Naive B cell (primary cell): ENCODE results near the gene SHROOM2. TPM values are rescaled to one million over a fixed set of nuclear protein-coding genes. Genes with fewer than 3 reads are reported as not detected.

Experiments used
- ATAC-seq, 2 donors: fragments of 150-1000 bp; cut with Tn5 transposase; 2 replicates each; pipeline ENCODE4 v1.10.0; 2021; ENCODE audit warnings: low read depth in 2 of 2, mild to moderate bottlenecking in 2 of 2, moderate library complexity in 2 of 2
- DNase-seq: peaks from one replicate; pipeline ENCODE4 v3.0.0; 2022
- H3K27ac Mint-ChIP-seq, 6 donors: one replicate each; pipeline ENCODE4 v1.8.0; 2020 to 2022; ENCODE audit warnings: mild to moderate bottlenecking in 6 of 6, mixed read lengths in 6 of 6, moderate library complexity in 5 of 6, inconsistent platforms in 2 of 6
- H3K27me3 Mint-ChIP-seq, 3 donors: one replicate each; pipeline ENCODE4 v1.8.0; 2021 to 2022; ENCODE audit warnings: mixed read lengths in 3 of 3, mild to moderate bottlenecking in 1 of 3
- H3K36me3 Mint-ChIP-seq, 2 donors: one replicate each; pipeline ENCODE4 v1.8.0; 2020 to 2022; ENCODE audit warnings: mixed read lengths in 2 of 2, inconsistent platforms in 1 of 2, mild to moderate bottlenecking in 1 of 2
- H3K4me1 Mint-ChIP-seq, 3 donors: one replicate each; pipeline ENCODE4 v1.8.0; 2020 to 2022; ENCODE audit warnings: mixed read lengths in 3 of 3, inconsistent platforms in 1 of 3, mild to moderate bottlenecking in 1 of 3, moderate library complexity in 1 of 3
- H3K4me3 Mint-ChIP-seq, 8 donors: one replicate each; pipeline ENCODE4 v1.8.0; 2020 to 2022; ENCODE audit warnings: mild to moderate bottlenecking in 8 of 8, mixed read lengths in 8 of 8, moderate library complexity in 8 of 8, inconsistent platforms in 2 of 8
- H3K9me3 Mint-ChIP-seq, 7 donors: one replicate each; pipeline ENCODE4 v1.8.0; 2020 to 2022; ENCODE audit warnings: mixed read lengths in 7 of 7, mild to moderate bottlenecking in 5 of 7, inconsistent platforms in 2 of 7, moderate library complexity in 1 of 7
- polyA plus RNA-seq, 6 donors: library from polyadenylated mRNA; unstranded; fragments of 300-500 nt; fragmentation: Illumina TruSeq; gene quantifications; one replicate each; pipeline ENCODE4 v1.2.3, GENCODE V29; 2021; ENCODE audit warnings: low read depth in 6 of 6

SHROOM2 gene
- polyA plus RNA-seq, 6 donors from 2014 or later = not detected

- Mint-ChIP-seq H3K9me3 (peaks cover 0 to 4% (median 0%) of the 10 kb centered on the region in 7 donors), H3K4me1 (peaks cover 4 to 10% (median 6%) of the 10 kb centered on the region in 3 donors), H3K27ac (peak overlapping the region in 1 of 6 donors; percentile 38), H3K4me3 (no peak overlapping the region), H3K36me3 (no peaks in the 10 kb centered on the region), H3K27me3 (peaks cover 9 to 18% (median 11%) of the 10 kb centered on the region in 3 donors)
- DNase-seq = no peak
- ATAC-seq = no peak
Observed at GRCh38 chrX:9907645-9908387, 121.6 kb downstream of the SHROOM2 start.

- Mint-ChIP-seq H3K27ac (no peak overlapping the region), H3K36me3 (no peaks in the 10 kb centered on the region), H3K9me3 (peaks cover 0 to 4% (median 0%) of the 10 kb centered on the region in 7 donors), H3K4me1 (peaks cover 4 to 10% (median 6%) of the 10 kb centered on the region in 3 donors), H3K27me3 (peaks cover 9 to 14% (median 11%) of the 10 kb centered on the region in 3 donors), H3K4me3 (no peak overlapping the region)
- DNase-seq (no peak), ATAC-seq (no peak)
Observed at GRCh38 chrX:9909254-9909653, 123.0 kb downstream of the SHROOM2 start.

GRCh38 chrX:9911487-9911886 is 125.3 kb downstream of the SHROOM2 start:
- peaks cover 4 to 10% (median 6%) of the 10 kb centered on the region in 3 donors for H3K4me1 Mint-ChIP-seq
- peaks cover 9 to 14% (median 11%) of the 10 kb centered on the region in 3 donors for H3K27me3 Mint-ChIP-seq
- no peak overlapping the region for H3K27ac Mint-ChIP-seq
- no peak overlapping the region for H3K4me3 Mint-ChIP-seq
- ATAC-seq (no peak), DNase-seq (no peak)
- H3K9me3 Mint-ChIP-seq = peaks cover 0 to 4% (median 0%) of the 10 kb centered on the region in 7 donors
- H3K36me3 Mint-ChIP-seq = no peaks in the 10 kb centered on the region

- Mint-ChIP-seq H3K4me3 (peak overlapping the region in 4 of 8 donors; percentile 18 to 55 (median 47)), H3K27me3 (peaks cover 14 to 18% (median 17%) of the 10 kb centered on the region in 3 donors), H3K9me3 (peaks cover 0 to 4% (median 0%) of the 10 kb centered on the region in 7 donors), H3K27ac (no peak overlapping the region), H3K4me1 (peaks cover 4 to 10% (median 6%) of the 10 kb centered on the region in 3 donors), H3K36me3 (no peaks in the 10 kb centered on the region)
- no peak for ATAC-seq
- no peak for DNase-seq
Observed at GRCh38 chrX:9912351-9913145, 126.3 kb downstream of the SHROOM2 start.

- DNase-seq = no peak
- Mint-ChIP-seq H3K4me3 (peak overlapping the region in 1 of 8 donors; percentile 45), H3K4me1 (peaks cover 4 to 10% (median 6%) of the 10 kb centered on the region in 3 donors), H3K36me3 (no peaks in the 10 kb centered on the region), H3K27me3 (peaks cover 14 to 18% (median 17%) of the 10 kb centered on the region in 3 donors), H3K9me3 (peaks cover 0 to 4% (median 0%) of the 10 kb centered on the region in 7 donors), H3K27ac (no peak overlapping the region)
- ATAC-seq = no peak
Observed at GRCh38 chrX:9913146-9913433, 126.9 kb downstream of the SHROOM2 start.

GRCh38 chrX:9917861-9918260 is 131.6 kb downstream of the SHROOM2 start:
- peaks cover 0 to 9% (median 0%) of the 10 kb centered on the region in 7 donors for H3K9me3 Mint-ChIP-seq

GRCh38 chrX:9919632-9920172 is 133.5 kb downstream of the SHROOM2 start:
- ATAC-seq = no peak
- peaks cover 0 to 9% (median 0%) of the 10 kb centered on the region in 7 donors for H3K9me3 Mint-ChIP-seq
- no peak for DNase-seq
- no peaks in the 10 kb centered on the region for H3K4me1 Mint-ChIP-seq
- H3K27ac Mint-ChIP-seq = no peak overlapping the region
- H3K36me3 Mint-ChIP-seq = no peaks in the 10 kb centered on the region
- peaks cover 0 to 19% (median 12%) of the 10 kb centered on the region in 3 donors for H3K27me3 Mint-ChIP-seq
- H3K4me3 Mint-ChIP-seq = no peak overlapping the region

More at GRCh38 chrX:9917861-9918260, 131.6 kb downstream of the SHROOM2 start:
- no peaks in the 10 kb centered on the region for H3K4me1 Mint-ChIP-seq
- H3K36me3 Mint-ChIP-seq = no peaks in the 10 kb centered on the region
- H3K27ac Mint-ChIP-seq = no peak overlapping the region
- no peak overlapping the region for H3K4me3 Mint-ChIP-seq
- DNase-seq = no peak
- ATAC-seq = no peak
- peaks cover 0 to 19% (median 12%) of the 10 kb centered on the region in 3 donors for H3K27me3 Mint-ChIP-seq

GRCh38 chrX:9921407-9921806 is 135.2 kb downstream of the SHROOM2 start:
- Mint-ChIP-seq H3K4me3 (no peak overlapping the region), H3K9me3 (peaks cover 0 to 9% (median 0%) of the 10 kb centered on the region in 7 donors), H3K27ac (no peak overlapping the region), H3K27me3 (peaks cover 0 to 19% (median 12%) of the 10 kb centered on the region in 3 donors), H3K4me1 (no peaks in the 10 kb centered on the region), H3K36me3 (no peaks in the 10 kb centered on the region)
- no peak for DNase-seq
- ATAC-seq = no peak

GRCh38 chrX:9923357-9923756 is 137.1 kb downstream of the SHROOM2 start:
- H3K4me1 Mint-ChIP-seq = peaks cover 0 to 4% (median 0%) of the 10 kb centered on the region in 3 donors
- no peak for ATAC-seq
- no peak overlapping the region for H3K4me3 Mint-ChIP-seq
- no peak overlapping the region for H3K27ac Mint-ChIP-seq
- DNase-seq = no peak
- H3K27me3 Mint-ChIP-seq = peaks cover under 1 to 11% (median 6%) of the 10 kb centered on the region in 3 donors
- no peaks in the 10 kb centered on the region for H3K36me3 Mint-ChIP-seq
- peaks cover 0 to 7% (median 0%) of the 10 kb centered on the region in 7 donors for H3K9me3 Mint-ChIP-seq

GRCh38 chrX:9926002-9926401 is 139.8 kb downstream of the SHROOM2 start:
- DNase-seq (no peak), ATAC-seq (no peak)
- Mint-ChIP-seq H3K4me3 (no peak overlapping the region), H3K27me3 (peaks cover 0 to 5% (median 0%) of the 10 kb centered on the region in 3 donors), H3K36me3 (no peaks in the 10 kb centered on the region), H3K9me3 (peaks cover 0 to 5% (median 1%) of the 10 kb centered on the region in 7 donors), H3K27ac (no peak overlapping the region), H3K4me1 (peaks cover 0 to 4% (median 0%) of the 10 kb centered on the region in 3 donors)

GRCh38 chrX:9927698-9928482 is 141.7 kb downstream of the SHROOM2 start:
- peaks cover 0 to 4% (median 0%) of the 10 kb centered on the region in 3 donors for H3K4me1 Mint-ChIP-seq
- no peak overlapping the region for H3K27ac Mint-ChIP-seq

GRCh38 chrX:9935436-9935835 is 149.2 kb downstream of the SHROOM2 start:
- Mint-ChIP-seq H3K9me3 (peaks cover 0 to 1% (median 0%) of the 10 kb centered on the region in 7 donors), H3K27ac (no peak overlapping the region), H3K36me3 (no peaks in the 10 kb centered on the region), H3K4me3 (no peak overlapping the region), H3K27me3 (no peaks in the 10 kb centered on the region), H3K4me1 (peaks cover 0 to 6% (median 0%) of the 10 kb centered on the region in 3 donors)
- DNase-seq (no peak), ATAC-seq (no peak)

More at GRCh38 chrX:9927698-9928482, 141.7 kb downstream of the SHROOM2 start:
- Mint-ChIP-seq H3K9me3 (peaks cover 0 to 5% (median 0%) of the 10 kb centered on the region in 7 donors), H3K36me3 (no peaks in the 10 kb centered on the region), H3K4me3 (no peak overlapping the region), H3K27me3 (peaks cover 0 to 5% (median 0%) of the 10 kb centered on the region in 3 donors)
- DNase-seq (no peak), ATAC-seq (no peak)

GRCh38 chrX:9937761-9938160 is 151.5 kb downstream of the SHROOM2 start:
- Mint-ChIP-seq H3K27ac (no peak overlapping the region), H3K36me3 (no peaks in the 10 kb centered on the region), H3K27me3 (no peaks in the 10 kb centered on the region), H3K4me1 (peaks cover 9 to 29% (median 11%) of the 10 kb centered on the region in 3 donors), H3K4me3 (no peak overlapping the region), H3K9me3 (peaks cover 0 to 5% (median 0%) of the 10 kb centered on the region in 7 donors)
- no peak for ATAC-seq
- DNase-seq = no peak
